H1 (cell line): ENCODE measurements around the gene NACA. TPM values are rescaled to one million over a fixed set of nuclear protein-coding genes. Genes with fewer than 3 reads are reported as not detected.

ENCODE experiments used
- CTCF ChIA-PET: fragments of 300-600 bp; sonication (Branson Sonifier 250); formaldehyde crosslinking; loops from one replicate; lab custom pipeline; 2021; ENCODE audit not compliant: partially characterized antibody; lab: Charles Lee
- POLR2A ChIA-PET: fragments of 300-600 bp; sonication (Branson Sonifier 250); formaldehyde crosslinking; loops from one replicate; lab custom pipeline; 2021; ENCODE audit warnings: inconsistent platforms; ENCODE audit not compliant: partially characterized antibody; lab: Charles Lee
- DNase-seq, 2 experiments: peaks; one replicate each; pipeline versions ENCODE4 v3.0.0 to v3.0.0-alpha.2; 2010 to 2022; ENCODE audit warnings: low spot score in 2 of 2, low read depth in 1 of 2, mixed read lengths in 1 of 2
- FAIRE-seq: peaks from 2 replicates; lab custom pipeline; 2011; peaks lifted over from hg19 to GRCh38; lab: Jason Lieb, UNC
- H2AFZ ChIP-seq: 2 replicates; pipeline ENCODE4 v1.8.1; 2012; ENCODE audit warnings: low read length, inconsistent platforms
- H2AK5ac ChIP-seq: 2 replicates; pipeline ENCODE4 v1.6.1; 2013; ENCODE audit warnings: low read depth, low read length
- H2BK120ac ChIP-seq: replicated peaks from 2 replicates; pipeline ENCODE3; 2013; ENCODE audit warnings: low read depth, low read length, inconsistent platforms
- H2BK12ac ChIP-seq: 2 replicates; pipeline ENCODE4 v1.6.1; 2013; ENCODE audit warnings: low read depth, low read length
- H2BK15ac ChIP-seq: 2 replicates; pipeline ENCODE4 v1.6.1; 2013; ENCODE audit warnings: low read length
- H2BK20ac ChIP-seq: 2 replicates; pipeline ENCODE4 v1.6.1; 2013; ENCODE audit warnings: low read length
- H2BK5ac ChIP-seq: 2 replicates; pipeline ENCODE4 v1.6.1; 2013; ENCODE audit warnings: low read depth, low read length
- H3K14ac ChIP-seq: 2 replicates; pipeline ENCODE4 v1.6.1; 2013; ENCODE audit warnings: inconsistent platforms; ENCODE audit not compliant: insufficient read length
- H3K18ac ChIP-seq: 2 replicates; pipeline ENCODE4 v1.6.1; 2013; ENCODE audit warnings: low read length; ENCODE audit errors: extremely low read depth
- H3K23ac ChIP-seq: 2 replicates; pipeline ENCODE4 v1.6.1; 2013; ENCODE audit warnings: inconsistent platforms; ENCODE audit not compliant: insufficient read length
- H3K23me2 ChIP-seq: 2 replicates; pipeline ENCODE4 v1.6.1; 2013; ENCODE audit warnings: low read depth, low read length
- H3K27ac ChIP-seq: 2 replicates; pipeline ENCODE4 v1.6.1; 2011; ENCODE audit warnings: low read depth, low read length, inconsistent platforms
- H3K27me3 ChIP-seq, 4 experiments: replicated peaks in 1 of 4; 1 replicate in 1 of 4; 2 replicates in 3 of 4; pipeline versions ENCODE4 v1.6.1 to v1.8.1; 2011 to 2013; ENCODE audit warnings: low read length in 3 of 4, mild to moderate bottlenecking in 3 of 4, inconsistent platforms in 2 of 4, mixed read lengths in 2 of 4, moderate library complexity in 1 of 4; ENCODE audit not compliant: control insufficient read depth in 3 of 4, insufficient read depth in 3 of 4; ENCODE audit errors: extremely low read depth in 1 of 4
- H3K36me3 ChIP-seq, 4 experiments: 2 replicates each; pipeline versions ENCODE4 v1.6.1 to v1.8.1; 2011 to 2013; ENCODE audit warnings: mild to moderate bottlenecking in 4 of 4, low read length in 3 of 4, moderate library complexity in 2 of 4, control low read depth in 1 of 4, inconsistent platforms in 1 of 4; ENCODE audit not compliant: insufficient read depth in 4 of 4, control insufficient read depth in 2 of 4
- H3K4ac ChIP-seq: replicated peaks from 2 replicates; pipeline ENCODE3; 2013; ENCODE audit warnings: low read length, low read depth, mixed read lengths, inconsistent platforms; ENCODE audit not compliant: insufficient read length
- H3K4me1 ChIP-seq, 4 experiments: replicated peaks in 1 of 4; 1 replicate in 1 of 4; 2 replicates in 3 of 4; pipeline versions ENCODE4 v1.6.1 to v1.8.1; 2011 to 2013; ENCODE audit warnings: low read length in 3 of 4, inconsistent platforms in 2 of 4, mixed read lengths in 1 of 4; ENCODE audit not compliant: insufficient read depth in 4 of 4, control insufficient read depth in 3 of 4
- H3K4me2 ChIP-seq, 2 experiments: 2 replicates each; pipeline versions ENCODE4 v1.6.1 to v1.8.1; 2011 to 2013; ENCODE audit warnings: low read depth in 2 of 2, low read length in 2 of 2, control low read depth in 1 of 2, inconsistent platforms in 1 of 2, mild to moderate bottlenecking in 1 of 2; ENCODE audit not compliant: insufficient read depth in 1 of 2
- H3K4me3 ChIP-seq, 4 experiments: fragments of 200-600, 300-600 bp in 1 of 4; sonication (generic), shearing (Covaris generic), sonication (Bioruptor Twin) in 1 of 4; 2 replicates each; pipeline versions ENCODE4 v1.5.1 to v1.8.1; 2011 to 2016; ENCODE audit warnings: low read length in 4 of 4, low read depth in 3 of 4, control low read depth in 2 of 4, inconsistent platforms in 2 of 4, mild to moderate bottlenecking in 2 of 4, mixed read lengths in 1 of 4, moderate library complexity in 1 of 4; ENCODE audit not compliant: insufficient read depth in 2 of 4; ENCODE audit errors: extremely low read depth in 1 of 4
- H3K56ac ChIP-seq: replicated peaks from 2 replicates; pipeline ENCODE3; 2013; ENCODE audit warnings: low read depth, mild to moderate bottlenecking, mixed read lengths, low read length, inconsistent platforms; ENCODE audit not compliant: insufficient read length
- H3K79me1 ChIP-seq: 2 replicates; pipeline ENCODE4 v1.6.1; 2013; ENCODE audit warnings: low read depth, low read length, control low read depth
- H3K79me2 ChIP-seq, 2 experiments: 2 replicates each; pipeline versions ENCODE4 v1.6.1 to v1.8.1; 2012 to 2013; ENCODE audit warnings: low read length in 2 of 2, mild to moderate bottlenecking in 2 of 2, inconsistent platforms in 1 of 2; ENCODE audit not compliant: insufficient read depth in 2 of 2, control insufficient read depth in 1 of 2
- H3K9ac ChIP-seq, 4 experiments: replicated peaks in 1 of 4; 1 replicate in 1 of 4; 2 replicates in 3 of 4; pipeline versions ENCODE4 v1.6.1 to v1.8.1; 2011 to 2013; ENCODE audit warnings: low read depth in 3 of 4, low read length in 3 of 4, control low read depth in 2 of 4, mild to moderate bottlenecking in 2 of 4, moderate library complexity in 2 of 4, inconsistent platforms in 1 of 4; ENCODE audit errors: extremely low read depth in 1 of 4
- H3K9me3 ChIP-seq, 2 experiments: 2 replicates each; pipeline versions ENCODE4 v1.6.1 to v1.8.1; 2012 to 2013; ENCODE audit warnings: mild to moderate bottlenecking in 2 of 2, moderate library complexity in 2 of 2, control low read depth in 1 of 2, inconsistent platforms in 1 of 2, low read depth in 1 of 2, low read length in 1 of 2, mixed read lengths in 1 of 2; ENCODE audit not compliant: insufficient read depth in 2 of 2
- H4K20me1 ChIP-seq, 2 experiments: replicated peaks in 1 of 2; 2 replicates each; pipeline versions ENCODE3 to v1.8.1; 2011 to 2013; ENCODE audit warnings: inconsistent platforms in 2 of 2, low read length in 2 of 2, mild to moderate bottlenecking in 1 of 2; ENCODE audit not compliant: insufficient read depth in 2 of 2, control insufficient read depth in 1 of 2
- H4K5ac ChIP-seq: 2 replicates; pipeline ENCODE4 v1.6.1; 2013; ENCODE audit warnings: low read length, low read depth, mixed read lengths, inconsistent platforms; ENCODE audit not compliant: insufficient read length
- H4K8ac ChIP-seq: 2 replicates; pipeline ENCODE4 v1.8.0; 2013; ENCODE audit warnings: mild to moderate bottlenecking, moderate library complexity, low read length, inconsistent platforms; ENCODE audit not compliant: insufficient read depth; ENCODE audit errors: extremely low read depth
- H4K91ac ChIP-seq: replicated peaks from 2 replicates; pipeline ENCODE3; 2013; ENCODE audit warnings: low read length, mixed read lengths, inconsistent platforms; ENCODE audit not compliant: insufficient read length
- E2F6 ChIP-seq: IDR thresholded peaks from 2 replicates; pipeline ENCODE4 v1.6.1; 2012; ENCODE audit warnings: inconsistent platforms
- FOSL1 ChIP-seq: IDR thresholded peaks from 2 replicates; pipeline ENCODE4 v1.6.1; 2011; ENCODE audit warnings: mild to moderate bottlenecking, low read depth, low read length, moderate library complexity; ENCODE audit not compliant: insufficient read depth
- WGBS, 2 experiments: shearing (Covaris generic) in 1 of 2; methylation state at CpG; one replicate each; pipeline versions ENCODE4 v1.1.6 to v1.1.7; 2013 to 2015; ENCODE audit warnings: low lambda C conversion rate in 2 of 2, mixed read lengths in 2 of 2, inconsistent platforms in 1 of 2, low coverage in 1 of 2, missing lambda C conversion rate in 1 of 2; ENCODE audit not compliant: insufficient replicate concordance in 2 of 2, insufficient coverage in 1 of 2, insufficient read length in 1 of 2; ENCODE audit errors: extremely low coverage in 1 of 2, missing lambda C conversion rate in 1 of 2; 5-methylcytosine and 5-hydroxymethylcytosine counted together
- polyA plus RNA-seq, 7 experiments: library from polyadenylated mRNA; depleted of rRNA in 3 of 7; stranded (reverse) in 5 of 7; unstranded in 2 of 7; fragments of >200 nt in 5 of 7; fragments of 200-250 nt in 2 of 7; gene quantifications; 1 replicate in 5 of 7; 2 replicates in 1 of 7; 4 replicates in 1 of 7; pipeline versions ENCODE4 v1.2.1 to v1.2.3, GENCODE V29; 2011 to 2013; ENCODE audit warnings: missing spikeins in 2 of 7, mixed read lengths in 2 of 7
- total RNA-seq: library from RNA; stranded (reverse); fragmentation: NEBNext Ultra II Directional; extraction: Animal tissue kit (Norgen Biotek cat#: 25700); gene quantifications from 2 replicates; pipeline ENCODE4 v1.2.1, GENCODE V29; 2021

The NACA gene
- total and polyA plus RNA-seq, 2 of the 8 experiments (the other 6 are each of a cell fraction or from before 2014, with no cell fraction given): 511 to 1,063 TPM

GRCh38 chr12:56676851-56677580, 48.1 kb downstream of the NACA start:
- Histone ChIP-seq H3K4me2 (no peak overlapping the region), H2BK20ac (no peak overlapping the region), H3K4me1 (no peaks in the 10 kb centered on the region; a peak in 1 of 7 replicates), H2BK12ac (no peak overlapping the region), H4K8ac (no peak overlapping the region), H2AFZ (no peak overlapping the region), H3K27me3 (no peaks in the 10 kb centered on the region), H3K9me3 (no peaks in the 10 kb centered on the region), H2BK120ac (no peak overlapping the region), H3K4me3 (no peak overlapping the region), H2BK15ac (no peak overlapping the region), H4K20me1 (peaks cover 24 to 29% of the 10 kb centered on the region in 2 experiments), H3K9ac (no peak overlapping the region), H3K14ac (no peak overlapping the region), H3K27ac (no peak overlapping the region), H2BK5ac (no peak overlapping the region), H3K56ac (no peak overlapping the region), H4K5ac (no peak overlapping the region), H3K18ac (no peak overlapping the region), H4K91ac (no peak overlapping the region), H2AK5ac (no peak overlapping the region), H3K23me2 (no peaks in the 10 kb centered on the region), H3K4ac (no peak overlapping the region), H3K79me2 (peaks cover 56 to 95% of the 10 kb centered on the region in 2 experiments), H3K23ac (no peak overlapping the region), H3K79me1 (peaks cover 5% of the 10 kb centered on the region; the same call in 1 of the 2 replicates), H3K36me3 (peaks cover 4 to 38% (median 7%) of the 10 kb centered on the region in 4 experiments; a peak in 5 of 8 replicates)
- CTCF ChIA-PET: interaction anchor here (0.6 to 1.9 kb wide), 3 partner anchors 28 to 330 kb away, joined by 5 to 7 read pairs (median 6); no protein-coding TSS in a partner anchor
- FAIRE-seq: no peak
- WGBS, 2 experiments: 83% methylated on average over 11 of the region's 11 CpGs; no CpG with 5 or more reads in 1 of the 2 experiments
- POLR2A ChIA-PET: interaction anchor here (0.6 to 52.4 kb wide), 9 partner anchors 7 to 60 kb away, joined by 3 to 1406 read pairs (median 8); partner anchors contain the start of genes ATP5F1B, NACA, PRIM1 and PTGES3
- DNase-seq: no peak
- no peak for TF ChIP-seq FOSL1
- TF ChIP-seq E2F6: no peak
